Left hindlimb (tissue), 1 donor: Measurements from ENCODE around the gene METTL18.

Experiments used
- DNase-seq: peaks from one replicate; pipeline ENCODE4 v3.0.0-alpha.2; 2018

The METTL18 gene

DNA sequence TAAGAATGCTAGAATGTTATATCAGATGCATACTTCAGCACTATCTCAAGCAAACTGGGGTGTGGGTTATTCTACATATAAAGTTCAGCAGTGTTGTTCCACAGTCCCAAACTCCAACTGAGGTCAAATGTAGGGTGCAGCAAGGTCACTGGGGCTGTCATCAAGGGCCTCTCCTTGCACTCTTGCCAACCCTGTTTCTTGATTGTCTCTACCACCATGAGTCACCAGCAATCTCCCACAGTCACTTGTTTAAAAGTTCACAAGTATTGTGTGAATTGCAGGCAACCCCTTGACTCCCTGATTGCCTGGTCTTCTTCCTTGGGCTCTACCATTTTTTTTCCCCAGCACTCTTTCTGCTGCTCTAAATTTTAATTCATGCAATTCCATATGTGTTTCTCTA lies 10.6 kb downstream of the METTL18 start:
- DNase-seq = no peak

GRCh38 chr1:169782596-169782995 lies 12.1 kb downstream of the METTL18 start:
- no peak for DNase-seq

GRCh38 chr1:169779970-169780369 lies 14.7 kb downstream of the METTL18 start:
- DNase-seq = no peak

- no peak for DNase-seq
These were observed 15.6 kb downstream of the METTL18 start for GRCh38 chr1:169779150-169779549.

DNA sequence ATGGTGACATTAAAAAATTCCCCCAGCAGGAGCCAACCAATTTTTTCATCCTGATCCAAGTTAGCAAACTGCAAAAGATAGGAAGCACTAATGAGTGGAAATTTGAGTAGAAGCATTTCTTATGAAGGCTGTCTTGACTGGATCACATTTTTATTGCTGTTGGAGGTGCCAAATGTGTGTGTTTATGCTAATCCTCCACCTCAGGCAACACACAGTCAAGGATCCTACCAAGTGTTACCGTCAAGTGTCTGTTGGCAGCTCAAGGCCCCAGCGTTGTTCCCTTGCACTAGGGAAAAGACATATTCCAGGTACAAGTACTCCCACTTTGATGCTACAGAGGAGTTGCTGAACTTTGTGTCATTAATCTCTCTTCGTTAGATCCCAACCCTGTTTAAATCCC lies 18.3 kb downstream of the METTL18 start:
- DNase-seq = no peak

DNA sequence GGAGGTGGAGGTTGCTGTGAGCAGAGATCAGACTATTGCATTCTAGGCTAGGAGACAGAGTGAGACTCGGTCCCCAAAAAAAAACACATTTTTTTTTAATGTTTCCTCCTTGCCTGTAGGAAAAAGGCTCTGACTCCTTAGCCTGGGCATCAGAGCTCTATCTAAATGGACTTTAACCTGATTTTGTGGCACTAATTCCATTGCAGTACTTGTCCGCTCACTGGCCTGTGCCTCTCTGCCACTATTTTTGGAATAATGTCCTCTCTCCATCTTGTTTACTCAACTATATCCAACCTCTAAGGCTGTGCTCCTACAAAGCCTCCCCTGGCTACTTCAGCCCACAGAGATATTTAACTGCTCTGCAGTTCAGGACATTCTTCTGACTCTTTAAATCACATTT lies 26.5 kb downstream of the METTL18 start:
- no peak for DNase-seq

- DNase-seq = no peak
These were observed 29.0 kb downstream of the METTL18 start for GRCh38 chr1:169765580-169766331.

- DNase-seq = no peak
These were observed 29.8 kb downstream of the METTL18 start for GRCh38 chr1:169764919-169765318.

DNA sequence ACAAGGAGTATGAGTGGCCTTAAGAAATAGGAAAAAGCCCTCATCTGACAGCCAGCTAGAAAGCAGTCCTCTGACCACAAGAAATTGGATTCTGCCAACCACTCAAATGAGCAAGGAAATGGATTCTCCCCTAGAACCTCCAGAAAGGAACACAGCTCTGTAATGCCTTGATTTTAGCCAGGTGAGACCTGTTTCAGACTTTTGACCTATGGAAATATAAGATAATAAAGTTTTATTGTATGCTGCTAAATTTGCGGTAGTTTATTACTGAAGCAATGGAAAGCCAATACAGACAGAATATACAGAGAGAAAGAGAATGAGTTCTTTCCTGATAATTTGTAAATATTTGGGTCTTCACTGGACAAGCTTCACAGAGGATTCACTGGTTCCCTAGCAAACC lies 32.0 kb downstream of the METTL18 start:
- no peak for DNase-seq

DNA sequence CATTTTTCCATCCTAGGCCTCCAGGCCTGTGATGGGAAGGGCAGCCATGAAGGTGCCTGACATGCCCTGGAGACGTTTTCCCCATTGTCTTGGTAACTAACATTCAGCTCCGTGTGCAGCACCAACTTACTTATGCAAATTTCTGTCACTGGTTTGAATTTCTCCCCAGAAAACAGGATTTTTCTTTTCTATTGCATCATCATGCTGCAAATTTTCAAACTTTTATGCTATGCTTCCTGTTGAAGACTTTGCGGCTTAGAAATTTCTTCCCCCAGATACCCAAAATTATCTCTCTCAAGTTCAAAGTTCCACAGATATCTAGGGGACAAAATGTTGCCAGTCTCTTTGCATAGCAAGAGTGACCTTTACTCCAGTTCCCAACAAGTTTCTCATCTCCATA lies 35.7 kb downstream of the METTL18 start:
- DNase-seq = no peak

GRCh38 chr1:169753549-169753948 lies 41.2 kb downstream of the METTL18 start:
- no peak for DNase-seq

DNA sequence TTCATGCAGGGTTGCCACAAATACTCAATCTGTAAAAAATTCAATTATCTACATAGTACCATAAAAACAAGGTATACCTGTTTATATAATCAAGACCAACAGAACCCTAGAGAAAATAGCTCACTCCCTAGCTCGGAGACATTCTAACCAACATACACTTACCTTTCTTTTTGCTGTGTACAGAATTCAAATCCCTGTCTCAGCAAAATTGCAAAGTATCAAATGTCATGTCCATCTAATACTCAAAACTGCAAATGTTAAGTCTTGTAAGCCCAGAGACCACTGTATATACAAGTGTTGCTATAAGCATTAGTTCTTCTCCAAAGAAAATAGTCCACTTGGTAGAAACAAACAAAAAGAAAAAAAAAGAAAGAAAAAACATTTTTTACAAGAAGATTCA lies 44.7 kb downstream of the METTL18 start:
- DNase-seq = no peak

DNA sequence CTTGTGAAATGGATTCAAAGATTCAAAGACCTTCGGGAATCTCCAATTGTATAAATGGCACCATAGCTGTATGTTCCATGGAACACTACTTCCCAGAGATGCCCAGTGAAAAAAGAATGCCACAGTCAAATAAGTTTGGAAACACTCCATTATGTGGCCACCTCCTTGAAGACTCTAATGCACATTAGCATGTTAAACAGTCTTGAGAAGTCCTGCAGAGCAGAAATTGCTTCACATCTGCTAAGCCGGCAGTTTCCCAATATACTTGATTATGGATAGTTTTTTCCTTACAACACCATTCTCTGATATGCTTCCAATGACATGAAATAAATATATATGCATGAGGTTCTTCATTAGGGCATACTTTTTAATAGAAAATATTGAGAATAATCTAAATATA lies 48.2 kb downstream of the METTL18 start:
- DNase-seq = no peak

GRCh38 chr1:169745015-169745861 lies 49.5 kb downstream of the METTL18 start:
- no peak for DNase-seq
